K562 (cell line): ENCODE data around the gene KLK2. TPM values are rescaled to one million over a fixed set of nuclear protein-coding genes. Genes with fewer than 3 reads are reported as not detected.

Source experiments
- CCAR2 ChIP-seq: fragments of 200-400 bp; formaldehyde crosslinking; IDR thresholded peaks from 2 replicates; pipeline ENCODE4 v1.6.1; 2017; ENCODE audit warnings: mild to moderate bottlenecking, low read depth, low read length
- EP300 ChIP-seq: IDR thresholded peaks from 2 replicates; pipeline ENCODE4 v1.6.1; 2012; ENCODE audit warnings: low read length, improper control_type of control experiment
- FOXA3 ChIP-seq, 2 experiments: fragments of 450-650 bp in 1 of 2; sonication (generic) in 1 of 2; formaldehyde crosslinking; IDR thresholded peaks in 1 of 2; conservative IDR thresholded peaks in 1 of 2; 2 replicates each; pipeline versions ENCODE4 v1.4.0 to v1.8.0; 2020 to 2022; ENCODE audit warnings: mild to moderate bottlenecking in 2 of 2, missing genetic modification reagents in 1 of 2
- HNRNPH1 ChIP-seq: fragments of 200-400 bp; formaldehyde crosslinking; optimal IDR thresholded peaks from 2 replicates; pipeline ENCODE3; 2017; ENCODE audit warnings: low read depth, mild to moderate bottlenecking, low read length, moderate library complexity
- IRF1 ChIP-seq: sonication (generic); formaldehyde crosslinking; IDR thresholded peaks from 2 replicates; pipeline ENCODE4 v1.8.0; 2022; ENCODE audit warnings: missing genetic modification reagents, mild to moderate bottlenecking, borderline replicate concordance
- LCOR ChIP-seq: sonication (generic); formaldehyde crosslinking; IDR thresholded peaks from 2 replicates; pipeline ENCODE4 v1.8.0; 2022; ENCODE audit warnings: mild to moderate bottlenecking, missing genetic modification reagents
- NCOA2 ChIP-seq, 2 experiments: fragments of 450-650 bp; IDR thresholded peaks; 2 replicates each; pipeline ENCODE4 v1.6.1; 2018; ENCODE audit warnings: mild to moderate bottlenecking in 2 of 2, moderate library complexity in 1 of 2; ENCODE audit not compliant: partially characterized antibody in 2 of 2
- NELFE ChIP-seq: IDR thresholded peaks from 2 replicates; pipeline ENCODE4 v1.6.1; 2011; ENCODE audit warnings: mild to moderate bottlenecking; ENCODE audit not compliant: insufficient read depth, insufficient read length
- NR2C1 ChIP-seq, 2 experiments: fragments of 450-650 bp; IDR thresholded peaks; 2 replicates each; pipeline ENCODE4 v1.6.1; 2017; ENCODE audit warnings: mild to moderate bottlenecking in 2 of 2, antibody characterized with exemption in 1 of 2, inconsistent platforms in 1 of 2, missing compliant biosample characterization in 1 of 2, missing genetic modification characterization in 1 of 2
- POLR2A ChIP-seq: fragments of 450-650 bp; conservative IDR thresholded peaks from 2 replicates; pipeline ENCODE4 v1.6.1; 2016
- ZBTB2 ChIP-seq: fragments of 450-650 bp; IDR thresholded peaks from 2 replicates; pipeline ENCODE4 v1.6.1; 2016; ENCODE audit warnings: antibody characterized with exemption
- ZBTB7A ChIP-seq: IDR thresholded peaks from 2 replicates; pipeline ENCODE4 v1.6.1; 2011; ENCODE audit warnings: low read depth, mild to moderate bottlenecking, low read length, moderate library complexity, borderline replicate concordance; ENCODE audit not compliant: control insufficient read depth
- ZNF395 ChIP-seq: fragments of 200-800 bp; sonication (Bioruptor generic); IDR thresholded peaks from 2 replicates; pipeline ENCODE4 v1.6.1; 2017; ENCODE audit warnings: missing genetic modification characterization, missing compliant biosample characterization
- ZNF407 ChIP-seq: fragments of 450-650 bp; IDR thresholded peaks from 2 replicates; pipeline ENCODE4 v1.6.1; 2016; ENCODE audit warnings: low read depth
- polyA plus RNA-seq, 8 experiments: library from polyadenylated mRNA; depleted of rRNA in 4 of 8; stranded (reverse) in 5 of 8; unstranded in 3 of 8; fragments of >200 nt; fragmentation: Nextera tagmentation in 2 of 8; fragmentation: Illumina TruSeq in 1 of 8; extraction: Ambion mirVana in 2 of 8; extraction: Trizol in 1 of 8; gene quantifications; 2 replicates each; pipeline versions ENCODE4 v1.2.1 to v1.2.3, GENCODE V29; 2011 to 2014; ENCODE audit warnings: inconsistent platforms in 1 of 8, missing spikeins in 1 of 8
- total RNA-seq, 7 experiments: library from RNA; depleted of rRNA in 6 of 7; stranded (reverse); fragments of >200 nt in 6 of 7; fragmentation: Illumina TruSeq in 2 of 7; extraction: Trizol in 2 of 7; gene quantifications; 2 replicates each; pipeline versions ENCODE4 v1.2.1 to v1.2.3, GENCODE V29; 2011 to 2021; ENCODE audit warnings: low replicate concordance in 1 of 7

The KLK2 gene
- total and polyA plus RNA-seq, 9 of the 15 experiments (the other 6 are each of a cell fraction or from before 2014, with no cell fraction given): 0.11 to 0.47 (median 0.23) TPM; not detected in 1

GRCh38 chr19:50870417-50871089, 2.7 kb upstream of the KLK2 start (continued):
- no peak for TF ChIP-seq IRF1 (CRISPR knock-in tag)
- TF ChIP-seq NCOA2 (IDR thresholded peaks at IDR 0.05; ENCODE audit: partially characterized antibody in 2 of 2): no peak
- no peak for TF ChIP-seq ZBTB7A
- TF ChIP-seq HNRNPH1: no peak
- peak; percentile 51; the same call in 1 of the 2 replicates for TF ChIP-seq EP300
- no peak for TF ChIP-seq FOXA3 (CRISPR knock-in tag; conservative IDR thresholded peaks at IDR 0.05 in 1 of 2, IDR thresholded peaks at IDR 0.05 in 1 of 2)
- TF ChIP-seq ZBTB2: peak; percentile 48; the same call in 1 of the 2 replicates
- TF ChIP-seq LCOR (CRISPR knock-in tag): peak; percentile 74
- TF ChIP-seq CCAR2: no peak
- 0 out of 2 replicates have a peak, but pooled peaks have one; percentile 24 for TF ChIP-seq NR2C1 (IDR thresholded peaks at IDR 0.05)
- peak; percentile 69 for TF ChIP-seq NR2C1 (tag; IDR thresholded peaks at IDR 0.05)
- no peak for TF ChIP-seq ZNF407
- peak; percentile 42; the same call in 1 of the 2 replicates for TF ChIP-seq POLR2A
- no peak for TF ChIP-seq NELFE
- TF ChIP-seq ZNF395 (CRISPR knock-in tag): peak; percentile 60; the same call in 1 of the 2 replicates
